GM12874 (cell line): ENCODE measurements around the gene ANAPC4.

ENCODE experiments used
- CTCF ChIP-seq: IDR thresholded peaks from 2 replicates; pipeline ENCODE4 v1.5.1; 2011; ENCODE audit warnings: low read depth, mild to moderate bottlenecking, control low read depth, low read length, moderate library complexity; ENCODE audit not compliant: insufficient read depth

Gene ANAPC4

DNA sequence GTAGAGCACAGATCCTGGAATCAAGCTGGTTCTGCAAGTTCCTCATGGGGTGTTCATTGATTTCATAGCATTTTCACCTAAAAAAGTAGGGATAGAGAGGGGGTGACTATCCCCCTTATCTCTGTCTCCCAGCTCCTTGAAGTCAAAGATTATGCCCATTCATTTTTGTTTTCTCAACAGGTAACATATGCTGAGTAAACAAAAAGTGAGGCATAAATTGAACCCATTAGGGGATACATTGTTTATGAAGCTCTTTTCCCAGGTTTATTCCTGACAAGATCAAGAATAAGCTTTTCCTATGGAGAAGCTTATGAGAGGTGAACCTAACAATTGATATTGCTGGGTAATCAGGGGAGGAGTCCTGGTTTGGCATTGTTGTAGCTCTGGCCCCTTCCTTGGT, 9.2 kb upstream of the ANAPC4 start:
- no peak for TF ChIP-seq CTCF

- TF ChIP-seq CTCF = no peak
These were observed 8.7 kb upstream of the ANAPC4 start for GRCh38 chr4:25368315-25368714.

DNA sequence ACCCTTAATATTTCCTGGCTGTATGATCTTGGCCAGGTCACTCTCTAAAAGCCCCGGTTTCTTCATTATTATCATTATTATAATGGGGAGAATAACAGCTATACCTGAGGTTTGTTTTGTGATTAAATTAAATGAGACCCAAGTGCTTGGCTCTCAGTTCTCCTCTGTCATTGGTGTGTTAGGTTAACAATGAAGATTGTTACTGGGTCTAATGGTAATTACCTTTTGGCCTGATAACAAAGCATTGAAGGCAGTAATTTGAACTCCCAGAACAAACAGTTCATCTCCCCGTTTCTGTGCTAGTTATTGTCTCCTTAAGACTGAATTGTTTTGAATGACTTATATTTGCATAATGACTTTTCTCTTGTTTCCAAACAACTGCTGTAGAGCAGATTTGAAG, 6.8 kb upstream of the ANAPC4 start:
- no peak for TF ChIP-seq CTCF

- TF ChIP-seq CTCF = no peak
These were observed 741 bp downstream of the ANAPC4 start for GRCh38 chr4:25377572-25378436.

DNA sequence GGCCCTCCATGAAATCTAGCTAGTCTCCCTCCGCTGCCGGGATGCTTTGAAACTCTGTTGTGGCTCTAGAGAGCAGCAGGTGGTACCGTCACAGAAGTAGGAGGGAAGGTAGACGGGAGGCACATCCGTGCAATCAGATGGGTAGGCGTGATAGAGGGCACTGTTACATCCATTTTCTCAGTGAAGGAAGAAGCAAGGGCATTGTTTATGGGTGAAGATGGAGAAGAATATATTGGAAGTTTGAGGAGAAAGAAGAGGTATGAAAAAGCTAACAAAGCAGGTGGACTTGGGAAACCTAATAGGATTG, 1.3 kb downstream of the ANAPC4 start:
- no peak for TF ChIP-seq CTCF

DNA sequence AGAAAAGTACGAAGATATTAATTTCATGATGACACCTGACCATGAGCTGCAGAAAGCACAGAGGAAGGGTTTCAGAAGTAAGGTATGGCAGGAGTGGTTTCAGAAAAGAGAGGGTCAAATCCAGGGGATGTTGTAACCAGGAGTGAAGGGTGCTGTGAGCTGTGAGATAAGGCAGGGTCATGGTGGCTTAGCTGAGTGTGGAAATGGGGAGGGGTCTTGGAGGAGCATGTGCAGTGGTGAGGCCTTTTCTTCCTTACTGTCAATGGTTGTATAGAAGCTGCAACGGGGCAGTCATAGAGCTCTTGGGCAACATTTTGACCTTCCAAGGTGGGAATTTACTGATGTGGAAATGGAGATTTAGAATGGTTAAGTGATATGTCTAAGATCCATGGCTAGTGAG, 2.5 kb downstream of the ANAPC4 start:
- TF ChIP-seq CTCF = no peak

DNA sequence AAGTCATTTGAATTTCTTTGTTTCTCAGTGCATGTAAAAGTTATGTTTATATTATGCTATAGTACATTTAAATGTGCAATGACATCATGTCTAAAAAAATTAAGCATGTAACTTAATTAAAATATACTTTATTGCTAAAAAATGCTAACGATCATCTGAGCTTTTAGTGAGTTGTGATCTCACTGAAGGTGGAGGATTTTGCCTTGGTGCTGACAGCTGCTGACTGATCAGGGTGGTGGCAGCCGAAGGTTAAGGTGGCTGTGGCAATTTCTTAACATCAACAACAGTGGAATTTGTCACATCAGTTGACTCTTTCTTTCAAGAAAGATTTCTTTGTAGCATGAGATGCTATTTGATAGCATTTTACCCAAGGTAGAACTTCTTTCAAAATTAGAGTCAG, 6.6 kb downstream of the ANAPC4 start:
- no peak for TF ChIP-seq CTCF

DNA sequence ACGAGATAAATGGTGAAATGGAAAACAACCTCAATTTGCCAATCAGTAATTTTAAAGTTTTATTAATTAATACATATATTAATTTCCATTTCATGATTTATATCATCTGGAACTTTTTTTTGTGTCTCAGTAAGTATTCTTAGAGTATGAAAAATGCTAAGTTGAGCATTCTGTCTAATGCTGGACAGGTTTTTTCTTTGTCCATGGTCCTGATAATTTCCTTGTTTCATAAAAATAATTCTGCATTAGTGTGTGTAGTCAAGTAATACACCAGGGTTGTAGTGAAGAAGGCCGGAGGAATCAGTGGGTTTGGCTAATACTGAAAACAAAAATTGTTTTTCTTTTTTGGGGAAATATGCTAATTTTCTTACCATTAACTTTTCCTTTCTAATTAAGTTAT, 9.9 kb downstream of the ANAPC4 start:
- no peak for TF ChIP-seq CTCF
